Fibroblast of pulmonary artery (primary cell): ENCODE measurements around the gene PLEKHG5.

Source experiments
- DNase-seq: peaks from one replicate; pipeline ENCODE4 v3.0.0-alpha.2; 2010; ENCODE audit warnings: low read depth
- H3K4me3 ChIP-seq: replicated peaks from 2 replicates; pipeline ENCODE4 v1.5.1; 2011; ENCODE audit warnings: low read depth, mild to moderate bottlenecking, control low read depth, low read length, moderate library complexity
- CTCF ChIP-seq: IDR thresholded peaks from 2 replicates; pipeline ENCODE4 v1.5.1; 2011; ENCODE audit warnings: mild to moderate bottlenecking, control low read depth, low read length, inconsistent platforms; ENCODE audit errors: missing control alignments

The PLEKHG5 gene

DNA sequence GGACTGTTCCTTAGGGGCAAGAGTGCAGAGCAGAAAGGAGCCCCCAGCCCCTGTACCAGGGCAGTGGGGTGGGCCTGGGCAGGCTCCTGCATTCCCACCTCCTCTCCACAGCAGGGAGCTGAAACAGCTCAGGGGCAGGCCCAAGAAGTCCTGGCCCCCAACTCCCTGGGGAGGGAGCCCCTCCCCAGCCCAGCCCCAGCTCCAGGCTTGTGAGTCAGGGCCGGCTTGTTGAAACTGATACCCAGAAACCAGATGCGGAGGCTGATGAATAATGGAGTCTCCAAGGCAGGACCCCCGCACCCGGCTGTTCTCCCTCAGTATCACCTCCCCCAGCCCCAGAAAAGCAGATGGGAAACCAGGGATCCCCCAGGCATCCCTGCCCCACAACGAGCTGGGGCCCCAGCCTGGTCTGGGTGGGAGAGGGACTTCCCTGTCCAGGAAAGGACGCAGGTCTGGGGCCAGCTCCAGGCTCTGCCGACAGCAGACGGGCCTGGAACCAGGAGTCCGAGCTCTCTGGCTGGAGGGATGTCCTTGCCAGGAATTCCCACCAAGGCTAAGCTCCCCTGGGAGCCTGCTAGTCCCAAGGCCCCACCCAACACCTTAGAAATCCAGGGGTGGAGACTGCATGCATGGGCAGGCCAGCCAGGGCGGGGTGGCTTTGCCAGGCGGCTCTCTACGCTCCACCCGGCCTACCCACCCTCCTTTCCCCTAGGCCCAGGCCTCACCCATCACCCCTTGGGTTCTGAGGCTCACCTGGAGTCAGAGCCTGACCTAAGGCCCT is 2.7 kb downstream of the PLEKHG5 start:
- H3K4me3 ChIP-seq, result no peak overlapping the region
- DNase-seq, result no peak
- TF ChIP-seq CTCF, result no peak

DNA sequence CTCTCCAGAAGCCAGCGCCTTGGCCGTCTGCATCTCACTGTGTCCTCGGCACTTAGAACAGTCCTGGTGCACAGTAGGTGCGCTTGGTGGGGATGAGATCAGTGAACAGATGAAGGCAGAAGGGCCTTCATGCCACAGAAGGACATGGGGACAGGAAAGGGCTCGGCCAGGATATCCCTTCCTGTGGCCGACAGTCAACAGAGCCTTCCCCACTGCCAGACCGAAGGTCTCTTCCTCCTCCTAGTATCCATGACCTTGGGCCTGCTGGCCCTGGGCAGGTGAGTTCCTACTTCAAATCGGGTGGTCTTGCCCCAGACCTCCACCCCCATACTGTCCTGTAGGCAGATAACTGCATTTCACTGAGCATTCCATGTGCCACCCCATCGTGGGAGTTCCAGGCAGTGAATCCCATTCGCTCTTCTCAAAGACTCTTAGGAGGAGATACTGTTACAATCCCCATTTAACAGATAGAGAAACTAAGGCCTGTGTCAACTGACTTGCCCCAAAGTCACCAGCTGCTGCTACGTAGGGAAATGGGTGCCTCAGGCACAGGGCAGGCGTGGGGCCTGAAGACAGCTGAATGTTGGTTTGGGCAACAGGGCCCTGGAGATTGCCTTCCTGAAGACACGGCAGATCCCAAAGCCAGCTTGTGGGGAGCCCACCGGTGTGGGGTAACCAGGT is 3.5 kb downstream of the PLEKHG5 start:
- no peak overlapping the region for H3K4me3 ChIP-seq
- no peak for TF ChIP-seq CTCF
- DNase-seq, result no peak

GRCh38 chr1:6486433-6487011 is 4.9 kb downstream of the PLEKHG5 start:
- peak; percentile 86 for DNase-seq
- H3K4me3 ChIP-seq, result peak overlapping the region; percentile 62
- peak; percentile 94 for TF ChIP-seq CTCF

- no peak for DNase-seq
- H3K4me3 ChIP-seq, result peak overlapping the region; percentile 62
- TF ChIP-seq CTCF, result no peak
These were observed 6.0 kb downstream of the PLEKHG5 start for GRCh38 chr1:6485168-6486101.

GRCh38 chr1:6484826-6485167 is 6.7 kb downstream of the PLEKHG5 start:
- no peak for DNase-seq
- no peak for TF ChIP-seq CTCF

GRCh38 chr1:6483761-6484117 is 7.7 kb downstream of the PLEKHG5 start:
- no peak for DNase-seq
- no peak overlapping the region for H3K4me3 ChIP-seq
- TF ChIP-seq CTCF, result no peak

More at GRCh38 chr1:6484826-6485167, 6.7 kb downstream of the PLEKHG5 start:
- peak overlapping the region; percentile 62 for H3K4me3 ChIP-seq
